ENCODE measurements around the gene SV2A.
A peak's percentile ranks its signal among the peaks of the same experiment; 100 is the strongest.

SV2A gene

GRCh38 chr1:149937759-149938158, 20.1 kb upstream of the SV2A start:
- TF ChIP-seq CTCF (IDR thresholded peaks at IDR 0.05; ENCODE audit: poor library complexity, severe bottlenecking) = no peak
- no peak for ATAC-seq (ENCODE audit: low read depth)
- H3K27ac ChIP-seq (ENCODE audit: poor library complexity, severe bottlenecking) = peak overlapping the region; percentile 86
- H3K9me3 ChIP-seq (ENCODE audit: severe bottlenecking) = no peaks in the 10 kb centered on the region
- H3K36me3 ChIP-seq (ENCODE audit: low read depth) = no peaks in the 10 kb centered on the region
- peaks cover 31% of the 10 kb centered on the region for H3K4me1 ChIP-seq (ENCODE audit: insufficient read depth, poor library complexity, severe bottlenecking)
- H3K4me3 ChIP-seq (ENCODE audit: severe bottlenecking) = no peak overlapping the region
- no peak for DNase-seq (ENCODE audit: low spot score)
- H3K27me3 ChIP-seq (ENCODE audit: insufficient read depth, poor library complexity, severe bottlenecking) = no peaks in the 10 kb centered on the region

GRCh38 chr1:149936992-149937705, 19.5 kb upstream of the SV2A start:
- H3K4me3 ChIP-seq (ENCODE audit: severe bottlenecking) = peak overlapping the region; percentile 40
- peak; percentile 82 for DNase-seq (ENCODE audit: low spot score)
- no peaks in the 10 kb centered on the region for H3K36me3 ChIP-seq (ENCODE audit: low read depth)
- no peaks in the 10 kb centered on the region for H3K27me3 ChIP-seq (ENCODE audit: insufficient read depth, poor library complexity, severe bottlenecking)
- no peaks in the 10 kb centered on the region for H3K9me3 ChIP-seq (ENCODE audit: severe bottlenecking)
- TF ChIP-seq CTCF (IDR thresholded peaks at IDR 0.05; ENCODE audit: poor library complexity, severe bottlenecking) = peak; percentile 10
- H3K4me1 ChIP-seq (ENCODE audit: insufficient read depth, poor library complexity, severe bottlenecking) = peaks cover 31% of the 10 kb centered on the region
- peak; percentile 81 for ATAC-seq (ENCODE audit: low read depth)
- H3K27ac ChIP-seq (ENCODE audit: poor library complexity, severe bottlenecking) = peak overlapping the region; percentile 86

GRCh38 chr1:149936170-149936991, 18.7 kb upstream of the SV2A start, which contains the start of gene MTMR11:
TSS of gene MTMR11 (minus strand) at chr1:149936879. CDS start at chr1:149936647, 232 bp downstream.
- Histone ChIP-seq H3K9me3 (ENCODE audit: severe bottlenecking) (no peaks in the 10 kb centered on the region), H3K27ac (ENCODE audit: poor library complexity, severe bottlenecking) (peak within 1 kb of the TSS; percentile 86), H3K4me3 (ENCODE audit: severe bottlenecking) (peak within 1 kb of the TSS; percentile 40), H3K36me3 (ENCODE audit: low read depth) (no peaks in the 10 kb centered on the region), H3K4me1 (ENCODE audit: insufficient read depth, poor library complexity, severe bottlenecking) (peaks cover 30% of the 10 kb centered on the region), H3K27me3 (ENCODE audit: insufficient read depth, poor library complexity, severe bottlenecking) (no peaks in the 10 kb centered on the region)
- ATAC-seq (ENCODE audit: low read depth) = peak; percentile 51; the same call in 2 of the 3 replicates
- no peak for TF ChIP-seq CTCF (IDR thresholded peaks at IDR 0.05; ENCODE audit: poor library complexity, severe bottlenecking)
- no peak for DNase-seq (ENCODE audit: low spot score)

- ATAC-seq (ENCODE audit: low read depth) (no peak), DNase-seq (ENCODE audit: low spot score) (no peak)
- Histone ChIP-seq H3K27me3 (ENCODE audit: insufficient read depth, poor library complexity, severe bottlenecking) (no peaks in the 10 kb centered on the region), H3K4me1 (ENCODE audit: insufficient read depth, poor library complexity, severe bottlenecking) (peaks cover 26% of the 10 kb centered on the region), H3K4me3 (ENCODE audit: severe bottlenecking) (no peak overlapping the region), H3K27ac (ENCODE audit: poor library complexity, severe bottlenecking) (no peak overlapping the region), H3K9me3 (ENCODE audit: severe bottlenecking) (no peaks in the 10 kb centered on the region), H3K36me3 (ENCODE audit: low read depth) (peaks cover 9% of the 10 kb centered on the region; the same call in 1 of the 2 replicates)
- no peak for TF ChIP-seq CTCF (IDR thresholded peaks at IDR 0.05; ENCODE audit: poor library complexity, severe bottlenecking)
These were observed 16.7 kb upstream of the SV2A start for GRCh38 chr1:149934356-149934755.

Data from RWPE2 (cell line).